CD4-positive, alpha-beta memory T cell (primary cell): ENCODE data around the gene CCDC9. TPM values are rescaled to one million over a fixed set of nuclear protein-coding genes. Genes with fewer than 3 reads are reported as not detected.
"Not testable (repeated sequence)": the region's sequence is repeated elsewhere in the genome, so short reads cannot be mapped to it uniquely, and the experiment has no call there.

ENCODE experiments used
- CTCF ChIA-PET: fragments of 350-600 bp; sonication (Branson Sonifier 250); formaldehyde crosslinking; loops from one replicate; lab custom pipeline; 2021; ENCODE audit warnings: inconsistent platforms; ENCODE audit not compliant: partially characterized antibody; lab: Charles Lee
- POLR2A ChIA-PET: fragments of 350-600 bp; sonication (Branson Sonifier 250); formaldehyde crosslinking; loops from one replicate; lab custom pipeline; 2021; ENCODE audit not compliant: partially characterized antibody; lab: Charles Lee
- DNase-seq, 5 donors: peaks; one replicate each; pipeline versions ENCODE4 v3.0.0 to v3.0.0-alpha.2; 2020 to 2022; ENCODE audit warnings: mixed read lengths in 1 of 5
- H3K27ac ChIP-seq: one replicate; pipeline ENCODE4 v1.7.0; 2013; ENCODE audit warnings: low read depth, low read length
- H3K27me3 ChIP-seq: 2 replicates; pipeline ENCODE4 v1.7.0; 2013; ENCODE audit warnings: mild to moderate bottlenecking, low read length, moderate library complexity; ENCODE audit not compliant: insufficient read depth
- H3K36me3 ChIP-seq: 2 replicates; pipeline ENCODE4 v1.7.0; 2013; ENCODE audit warnings: mild to moderate bottlenecking, low read length, moderate library complexity; ENCODE audit not compliant: insufficient read depth
- H3K4me1 ChIP-seq: 2 replicates; pipeline ENCODE4 v1.7.0; 2013; ENCODE audit warnings: mild to moderate bottlenecking, low read length, moderate library complexity; ENCODE audit not compliant: insufficient read depth
- H3K4me3 ChIP-seq, 2 donors: one replicate each; pipeline ENCODE4 v1.7.0; 2013; ENCODE audit warnings: low read length in 2 of 2, mild to moderate bottlenecking in 1 of 2
- H3K9me3 ChIP-seq, 2 donors: one replicate each; pipeline ENCODE4 v1.7.0; 2013; ENCODE audit warnings: low read length in 2 of 2, control low read depth in 1 of 2; ENCODE audit not compliant: control insufficient read depth in 1 of 2
- H3K27ac Mint-ChIP-seq, 7 donors: one replicate each; pipeline ENCODE4 v1.8.0; 2020 to 2021; ENCODE audit warnings: mixed read lengths in 7 of 7, mild to moderate bottlenecking in 6 of 7, inconsistent platforms in 3 of 7, moderate library complexity in 3 of 7
- H3K27me3 Mint-ChIP-seq, 2 donors: one replicate each; pipeline ENCODE4 v1.8.0; 2020 to 2021; ENCODE audit warnings: mixed read lengths in 2 of 2
- H3K36me3 Mint-ChIP-seq, 2 donors: one replicate each; pipeline ENCODE4 v1.8.0; 2020 to 2021; ENCODE audit warnings: mixed read lengths in 2 of 2, inconsistent platforms in 1 of 2, mild to moderate bottlenecking in 1 of 2
- H3K4me1 Mint-ChIP-seq, 4 donors: one replicate each; pipeline ENCODE4 v1.8.0; 2020 to 2021; ENCODE audit warnings: mixed read lengths in 4 of 4, mild to moderate bottlenecking in 1 of 4
- H3K4me3 Mint-ChIP-seq, 8 donors: one replicate each; pipeline ENCODE4 v1.8.0; 2020 to 2021; ENCODE audit warnings: mixed read lengths in 8 of 8, mild to moderate bottlenecking in 7 of 8, moderate library complexity in 6 of 8, inconsistent platforms in 3 of 8
- H3K9me3 Mint-ChIP-seq, 8 donors: one replicate each; pipeline ENCODE4 v1.8.0; 2020 to 2021; ENCODE audit warnings: mixed read lengths in 8 of 8, mild to moderate bottlenecking in 5 of 8, inconsistent platforms in 3 of 8, moderate library complexity in 1 of 8
- intact Hi-C: fragments of 100-400 bp; cut with micrococcal nuclease; formaldehyde crosslinking; loops from one replicate; pipeline ENCODE4 v1.15.1; 2023
- polyA plus RNA-seq, 2 donors: library from polyadenylated mRNA; unstranded; fragments of 300-500 nt; fragmentation: Illumina TruSeq; gene quantifications; one replicate each; pipeline ENCODE4 v1.2.3, GENCODE V29; 2021
- total RNA-seq, 2 experiments: library from RNA; stranded (reverse); gene quantifications; one replicate each; pipeline ENCODE4 v1.2.3, GENCODE V29; 2021

The CCDC9 gene
- total and polyA plus RNA-seq, 4 experiments from 2014 or later: 4.6 to 40.4 (median 25.7) TPM

DNA sequence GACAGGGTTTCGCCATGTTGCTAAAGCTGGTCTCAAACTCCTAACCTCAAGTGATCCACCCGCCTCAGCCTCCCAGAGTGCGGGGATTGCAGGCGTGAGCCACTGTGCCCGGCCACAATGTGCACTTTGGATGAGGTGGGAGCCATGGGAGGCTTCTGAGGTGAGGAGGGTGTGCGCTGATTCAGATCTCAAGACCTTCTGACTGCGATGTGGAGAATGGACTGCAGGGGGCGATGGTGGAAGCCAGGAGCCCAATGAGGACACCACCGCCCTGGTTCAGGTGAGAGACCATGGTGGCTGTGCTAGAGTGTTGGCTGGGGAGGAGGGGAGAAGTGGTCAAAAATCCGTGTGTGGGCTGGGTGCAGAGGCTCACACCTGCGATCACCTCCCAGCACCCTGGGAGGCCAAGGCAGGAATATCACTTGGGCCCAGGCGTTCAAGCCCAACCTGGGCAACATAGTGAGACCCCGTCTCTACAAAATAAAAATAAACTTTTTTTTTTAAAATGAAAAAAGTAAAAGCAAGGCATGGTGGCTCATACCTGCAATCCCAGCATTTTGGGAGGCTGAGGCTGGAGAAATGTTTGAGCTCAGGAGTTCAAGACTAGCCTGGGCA, 24.0 kb downstream of the CCDC9 start:
- Histone ChIP-seq H3K27me3 (no peaks in the 10 kb centered on the region), H3K9me3 (no peaks in the 10 kb centered on the region), H3K27ac (no peak overlapping the region), H3K36me3 (no peaks in the 10 kb centered on the region), H3K4me1 (peaks cover 7% of the 10 kb centered on the region), H3K4me3 (no peak overlapping the region)
- POLR2A ChIA-PET: no interaction called here
- intact Hi-C loops: loop anchor here (5.0 kb wide), 1 partner anchor 112 kb away; no protein-coding TSS in a partner anchor
- Mint-ChIP-seq H3K36me3 (peaks cover 0 to 3% of the 10 kb centered on the region in 2 donors), H3K9me3 (no peaks in the 10 kb centered on the region), H3K27me3 (no peaks in the 10 kb centered on the region), H3K27ac (peak overlapping the region in 2 of 7 donors; percentile 46 to 79), H3K4me1 (peaks cover 7 to 17% (median 14%) of the 10 kb centered on the region in 4 donors), H3K4me3 (no peak overlapping the region)
- DNase-seq: peak in 4 of 5 donors; percentile 33 to 53 (median 41)
- CTCF ChIA-PET: interaction anchor here (1.0 kb wide), 1 partner anchor 12 kb away, joined by 3 read pairs; no protein-coding TSS in a partner anchor

DNA sequence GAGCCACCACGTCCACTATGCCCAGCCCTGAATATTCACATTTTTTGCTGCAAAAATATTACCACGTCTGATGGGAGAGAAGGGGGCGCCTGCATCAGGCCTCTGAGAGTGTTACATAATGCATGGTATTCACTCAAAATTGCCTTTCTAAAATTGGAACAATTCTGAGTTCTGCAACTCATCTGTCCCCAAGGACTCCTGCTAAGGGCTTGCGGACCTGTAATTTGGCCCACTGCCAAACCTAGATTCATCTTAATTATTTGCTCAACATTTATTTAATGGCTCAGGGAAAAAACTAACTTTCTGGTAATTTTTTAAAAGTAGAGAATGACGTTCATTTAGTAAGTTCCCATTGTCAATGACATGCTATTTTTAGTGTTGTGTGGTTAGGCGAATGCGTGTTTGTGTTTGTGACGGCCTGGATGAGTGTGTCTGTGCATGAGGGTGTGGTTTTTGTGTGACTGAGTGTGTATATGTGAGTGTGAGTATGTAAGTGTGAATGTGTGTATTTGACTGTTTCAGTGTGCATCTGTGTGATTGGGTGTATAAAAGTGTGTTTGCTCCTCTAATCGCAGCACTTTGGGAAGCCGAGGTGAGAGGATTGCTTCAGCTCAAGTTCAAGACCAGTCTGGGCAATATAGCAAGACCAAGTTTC, 27.2 kb downstream of the CCDC9 start:
- intact Hi-C loops: loop anchor here (5.0 kb wide), 1 partner anchor 109 kb away; no protein-coding TSS in a partner anchor
- Histone ChIP-seq H3K27ac (no peak overlapping the region), H3K36me3 (no peaks in the 10 kb centered on the region), H3K4me1 (peaks cover 5% of the 10 kb centered on the region), H3K9me3 (no peaks in the 10 kb centered on the region), H3K4me3 (no peak overlapping the region), H3K27me3 (no peaks in the 10 kb centered on the region)
- Mint-ChIP-seq H3K27me3 (no peaks in the 10 kb centered on the region), H3K27ac (peak overlapping the region in 1 of 7 donors; percentile 51), H3K4me1 (peaks cover 4 to 14% (median 9%) of the 10 kb centered on the region in 4 donors), H3K4me3 (peak overlapping the region in 1 of 8 donors; percentile 12), H3K9me3 (no peaks in the 10 kb centered on the region), H3K36me3 (no peaks in the 10 kb centered on the region)
- DNase-seq: no peak
- POLR2A ChIA-PET: interaction anchor here (2.3 kb wide), 1 partner anchor 8 kb away, joined by 5 read pairs; the partner anchor contains the start of gene INAFM1
- CTCF ChIA-PET: interaction anchor here (0.8 to 2.3 kb wide), 10 partner anchors 8 to 108 kb away, joined by 3 to 33 read pairs (median 5); partner anchors contain the start of genes DHX34 and INAFM1

DNA sequence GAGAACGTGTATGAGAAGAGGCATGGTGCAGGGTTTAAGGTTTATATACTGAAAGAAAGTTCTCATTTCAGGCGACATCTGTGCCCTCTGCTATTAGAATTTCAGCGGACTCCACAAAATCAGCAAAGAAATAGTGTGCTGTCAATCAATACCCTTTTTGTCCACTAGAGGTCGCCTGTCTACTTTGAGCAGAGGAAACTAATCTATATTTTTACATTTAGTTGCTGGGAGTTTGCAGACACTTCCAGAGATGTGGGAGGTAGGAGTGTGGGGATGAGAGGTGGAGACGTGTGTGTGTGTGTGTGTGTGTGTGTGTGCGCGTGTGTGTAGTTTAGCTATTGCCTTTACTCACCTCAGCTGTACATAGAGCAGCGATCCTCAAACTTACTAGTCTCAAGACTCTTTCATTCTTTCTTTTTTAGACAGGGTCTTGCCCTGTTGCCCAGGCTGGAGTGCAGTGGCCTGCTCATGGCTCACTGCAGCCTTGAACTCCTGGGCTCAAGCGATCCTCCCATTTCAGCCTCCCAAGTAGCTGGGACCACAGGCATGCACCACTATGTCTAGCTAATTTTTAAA, 28.1 kb downstream of the CCDC9 start:
- Histone ChIP-seq H3K4me1 (peaks cover 10% of the 10 kb centered on the region), H3K27ac (no peak overlapping the region), H3K9me3 (no peaks in the 10 kb centered on the region), H3K27me3 (no peaks in the 10 kb centered on the region), H3K4me3 (no peak overlapping the region), H3K36me3 (no peaks in the 10 kb centered on the region)
- no peaks in the 10 kb centered on the region for H3K36me3 Mint-ChIP-seq
- H3K27me3 Mint-ChIP-seq: no peaks in the 10 kb centered on the region
- DNase-seq: peak in 4 of 5 donors; percentile 54 to 69 (median 64)
- H3K27ac Mint-ChIP-seq: no peak overlapping the region
- CTCF ChIA-PET: interaction anchor here (0.5 to 2.3 kb wide), 19 partner anchors 9 to 200 kb away, joined by 3 to 33 read pairs (median 4); partner anchors contain the start of genes DHX34, INAFM1 and KPTN
- peaks cover 7 to 16% (median 12%) of the 10 kb centered on the region in 4 donors for H3K4me1 Mint-ChIP-seq
- intact Hi-C loops: loop anchor here (5.0 kb wide), 1 partner anchor 108 kb away; no protein-coding TSS in a partner anchor
- no peaks in the 10 kb centered on the region for H3K9me3 Mint-ChIP-seq
- POLR2A ChIA-PET: interaction anchor here (1.1 to 2.3 kb wide), 2 partner anchors 9 to 37 kb away, joined by 3 to 5 read pairs; partner anchors contain the start of gene INAFM1
- no peak overlapping the region for H3K4me3 Mint-ChIP-seq

DNA sequence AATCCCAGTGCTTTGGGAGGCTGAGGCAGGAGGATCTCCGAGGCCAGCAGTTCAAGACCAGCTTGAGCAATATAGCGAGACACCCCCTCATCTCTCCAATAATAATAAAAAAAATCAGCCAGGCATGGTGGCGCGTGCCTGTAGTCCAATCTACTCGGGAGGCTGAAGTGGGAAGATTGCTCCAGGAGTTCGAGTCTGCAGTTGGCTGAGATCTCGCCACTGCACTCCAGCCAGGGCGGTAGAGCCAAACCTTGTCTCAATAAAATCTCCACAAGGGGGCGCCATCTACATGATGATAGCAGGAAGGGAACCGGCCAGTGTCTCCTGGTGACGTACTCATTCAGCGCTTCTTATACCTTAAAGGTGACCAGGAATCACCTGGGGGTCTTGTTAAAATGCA, 39.7 kb downstream of the CCDC9 start:
- intact Hi-C loops: loop anchor here (1.0 kb wide), 2 partner anchors 95 to 131 kb away; no protein-coding TSS in a partner anchor
- Mint-ChIP-seq H3K4me1 (peaks cover 2 to 9% (median 4%) of the 10 kb centered on the region in 4 donors), H3K4me3 (no peak overlapping the region), H3K36me3 (peaks cover 0 to 4% of the 10 kb centered on the region in 2 donors), H3K27me3 (no peaks in the 10 kb centered on the region), H3K9me3 (no peaks in the 10 kb centered on the region), H3K27ac (no peak overlapping the region)
- no peaks in the 10 kb centered on the region for H3K9me3 ChIP-seq
- no peaks in the 10 kb centered on the region for H3K36me3 ChIP-seq
- H3K27me3 ChIP-seq: no peaks in the 10 kb centered on the region
- CTCF ChIA-PET: interaction anchor here (0.6 to 8.3 kb wide), 15 partner anchors 9 to 258 kb away, joined by 3 to 96 read pairs (median 5); partner anchors contain the start of gene DHX34
- POLR2A ChIA-PET: interaction anchor here (0.6 to 0.8 kb wide), 2 partner anchors 95 to 567 kb away, joined by 3 read pairs; no protein-coding TSS in a partner anchor
- H3K27ac ChIP-seq: no peak overlapping the region
- peaks cover 5% of the 10 kb centered on the region for H3K4me1 ChIP-seq
- no peak overlapping the region for H3K4me3 ChIP-seq
- peak; percentile 75 to 80 (median 77) for DNase-seq

DNA sequence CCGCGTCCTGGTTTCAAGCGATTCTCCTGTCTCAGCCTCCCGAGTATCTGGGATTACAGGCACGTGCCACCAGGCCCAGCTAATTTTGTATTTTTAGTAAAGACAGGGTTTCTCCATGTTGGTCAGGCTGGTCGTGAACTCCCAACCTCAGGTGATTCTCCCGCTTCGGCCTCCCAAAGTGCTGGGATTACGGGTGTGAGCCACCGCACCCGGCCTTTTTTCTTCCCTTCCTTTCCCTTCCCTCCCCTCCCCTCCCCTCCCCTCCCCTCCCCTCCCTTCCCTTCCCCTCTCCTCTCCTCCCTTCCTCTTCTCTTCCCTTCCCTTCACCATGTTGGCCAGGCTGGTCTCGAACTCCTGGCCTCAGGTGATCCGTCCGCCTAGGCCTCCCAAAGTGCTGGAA, 44.5 kb downstream of the CCDC9 start:
- CTCF ChIA-PET: interaction anchor here (1.1 kb wide), 1 partner anchor 91 kb away, joined by 3 read pairs; no protein-coding TSS in a partner anchor
- H3K4me3 ChIP-seq, H3K27me3 ChIP-seq, H3K9me3 ChIP-seq, H3K36me3 Mint-ChIP-seq, H3K36me3 ChIP-seq, intact Hi-C loops, H3K4me1 ChIP-seq, POLR2A ChIA-PET, H3K4me3 Mint-ChIP-seq, DNase-seq, H3K9me3 Mint-ChIP-seq, H3K27me3 Mint-ChIP-seq, H3K27ac ChIP-seq: not testable (repeated sequence)
- H3K27ac Mint-ChIP-seq: peak overlapping the region in 1 of 7 donors; percentile 19
- peaks cover 5 to 18% (median 10%) of the 10 kb centered on the region in 4 donors for H3K4me1 Mint-ChIP-seq

DNA sequence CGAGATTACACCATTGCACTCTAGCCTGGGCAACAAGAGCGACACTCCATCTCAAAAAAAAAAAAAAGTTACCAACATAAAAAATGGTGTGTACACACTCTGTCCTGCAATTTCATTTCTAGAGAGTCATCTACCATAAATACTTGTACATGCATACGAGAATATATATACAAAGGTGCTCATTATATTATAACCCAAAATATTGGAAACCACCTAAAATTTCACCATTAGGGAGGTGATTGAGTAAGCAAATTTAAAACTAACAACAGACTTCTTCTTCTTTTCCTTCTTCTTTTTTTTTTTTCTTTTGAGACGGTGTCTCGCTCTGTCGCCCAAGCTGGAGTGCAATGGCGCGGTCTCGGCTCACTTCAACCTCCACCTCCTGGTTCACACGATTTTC, 45.9 kb downstream of the CCDC9 start:
- Histone ChIP-seq H3K36me3 (no peaks in the 10 kb centered on the region), H3K4me3 (no peak overlapping the region), H3K27me3 (no peaks in the 10 kb centered on the region), H3K27ac (no peak overlapping the region), H3K9me3 (no peaks in the 10 kb centered on the region), H3K4me1 (peaks cover 5% of the 10 kb centered on the region)
- H3K27ac Mint-ChIP-seq: no peak overlapping the region
- ChIA-PET POLR2A (no interaction called here), CTCF (interaction anchor here (1.1 to 1.4 kb wide), 2 partner anchors 49 to 90 kb away, joined by 3 read pairs; no protein-coding TSS in a partner anchor)
- H3K27me3 Mint-ChIP-seq: peaks cover 3 to 8% of the 10 kb centered on the region in 2 donors
- peaks cover 3 to 10% (median 7%) of the 10 kb centered on the region in 4 donors for H3K4me1 Mint-ChIP-seq
- intact Hi-C loops: no loop called here
- no peak for DNase-seq
- no peak overlapping the region for H3K4me3 Mint-ChIP-seq
- no peaks in the 10 kb centered on the region for H3K36me3 Mint-ChIP-seq
- no peaks in the 10 kb centered on the region for H3K9me3 Mint-ChIP-seq
